Body of pancreas (tissue), 4 donors: ENCODE results near the gene SEC14L1. TPM values are rescaled to one million over a fixed set of nuclear protein-coding genes. Genes with fewer than 3 reads are reported as not detected.
"Not testable (repeated sequence)": the region's sequence is repeated elsewhere in the genome, so short reads cannot be mapped to it uniquely, and the experiment has no call there.

Experiments
- ATAC-seq: fragments of 150-250 bp; one replicate; pipeline ENCODE4 v1.9.1; 2016
- DNase-seq, 4 donors: peaks; one replicate each; pipeline ENCODE4 v3.0.0-alpha.2; 2019
- H3K27ac ChIP-seq, 4 donors: fragments of 200-600 bp; sonication (generic); 1 replicate in 3 of 4; 2 replicates in 1 of 4; pipeline versions ENCODE4 v1.5.1 to v1.6.1; 2016 to 2019; ENCODE audit warnings: mild to moderate bottlenecking in 1 of 4, mixed read lengths in 1 of 4, moderate library complexity in 1 of 4
- H3K27me3 ChIP-seq, 2 donors: fragments of 200-600 bp; sonication (generic); one replicate each; pipeline ENCODE4 v1.6.0; 2016; ENCODE audit warnings: mild to moderate bottlenecking in 1 of 2
- H3K36me3 ChIP-seq, 2 donors: fragments of 200-600 bp; sonication (generic); replicated peaks in 1 of 2; 2 replicates each; pipeline ENCODE4 v1.5.1; 2016; ENCODE audit warnings: low read depth in 2 of 2; ENCODE audit not compliant: insufficient read depth in 1 of 2
- H3K4me1 ChIP-seq: fragments of 200-600 bp; sonication (generic); one replicate; pipeline ENCODE4 v1.6.0; 2016
- H3K4me3 ChIP-seq, 2 donors: fragments of 200-600 bp; sonication (generic); 1 replicate in 1 of 2; 2 replicates in 1 of 2; pipeline ENCODE4 v1.5.1; 2016 to 2019
- H3K9me3 ChIP-seq, 3 donors: fragments of 200-600 bp; sonication (generic); 1 replicate in 2 of 3; 2 replicates in 1 of 3; pipeline ENCODE4 v1.5.1; 2016
- CTCF ChIP-seq, 7 experiments: fragments of 450-650 bp in 4 of 7; fragments of 200-600 bp in 3 of 7; sonication (generic) in 3 of 7; IDR thresholded peaks; one replicate each; pipeline ENCODE4 v1.5.1; 2016 to 2019; ENCODE audit warnings: antibody characterized with exemption in 7 of 7
- POLR2A ChIP-seq, 3 donors: fragments of 450-650 bp; IDR thresholded peaks; one replicate each; pipeline ENCODE4 v1.6.1; 2016; ENCODE audit warnings: antibody characterized with exemption in 3 of 3, mild to moderate bottlenecking in 2 of 3
- WGBS, 2 donors: methylation state at CpG; one replicate each; pipeline ENCODE4 v1.1.5; 2017; 5-methylcytosine and 5-hydroxymethylcytosine counted together
- intact Hi-C: fragments of 100-400 bp; cut with DNase I; formaldehyde crosslinking; loops from one replicate; pipeline ENCODE4 v1.15.1; 2023
- total RNA-seq, 2 donors: library from RNA; depleted of rRNA; stranded (reverse); fragments of >200 nt; gene quantifications; one replicate each; pipeline ENCODE4 v1.1.0, GENCODE V29; 2016

SEC14L1 gene
- total RNA-seq, 2 donors from 2014 or later, result 22.1 to 36.8 TPM

- intact Hi-C loops, result no loop called here
- 34 to 38% methylated on average over 5 of the region's 5 CpGs for WGBS, 2 donors
- DNase-seq, result peak in 3 of 4 donors; percentile 41 to 79 (median 58)
- no peak overlapping the region for H3K4me3 ChIP-seq
- no peak for ATAC-seq
- H3K27me3 ChIP-seq, result no peaks in the 10 kb centered on the region
- no peak overlapping the region for H3K27ac ChIP-seq
- no peak for TF ChIP-seq CTCF (IDR thresholded peaks at IDR 0.05)
- no peak for TF ChIP-seq POLR2A (IDR thresholded peaks at IDR 0.05)
- no peaks in the 10 kb centered on the region for H3K9me3 ChIP-seq
- peaks cover 6% of the 10 kb centered on the region for H3K4me1 ChIP-seq
- H3K36me3 ChIP-seq, result no peaks in the 10 kb centered on the region
Measured at GRCh38 chr17:77131904-77132303, 8.9 kb upstream of the SEC14L1 start.

GRCh38 chr17:77132411-77133086, 8.2 kb upstream of the SEC14L1 start:
- intact Hi-C loops, result no loop called here
- H3K9me3 ChIP-seq, result no peaks in the 10 kb centered on the region
- H3K4me1 ChIP-seq, result peaks cover 6% of the 10 kb centered on the region
- ATAC-seq (no peak), DNase-seq (no peak)
- TF ChIP-seq POLR2A (IDR thresholded peaks at IDR 0.05), result no peak
- no peak for TF ChIP-seq CTCF (IDR thresholded peaks at IDR 0.05)
- 88 to 95% methylated on average over 8 to 9 of the region's 9 CpGs for WGBS, 2 donors
- no peaks in the 10 kb centered on the region for H3K36me3 ChIP-seq
- no peaks in the 10 kb centered on the region for H3K27me3 ChIP-seq
- H3K4me3 ChIP-seq, result no peak overlapping the region
- peak overlapping the region in 1 of 4 donors; percentile 9 for H3K27ac ChIP-seq

GRCh38 chr17:77133087-77133638, 7.6 kb upstream of the SEC14L1 start:
- ATAC-seq, result no peak

GRCh38 chr17:77136420-77136767, 4.4 kb upstream of the SEC14L1 start:
- H3K4me3 ChIP-seq, result no peak overlapping the region
- DNase-seq, result no peak
- H3K4me1 ChIP-seq, result peaks cover 12% of the 10 kb centered on the region
- no peaks in the 10 kb centered on the region for H3K27me3 ChIP-seq
- H3K27ac ChIP-seq, result no peak overlapping the region
- H3K9me3 ChIP-seq, result no peaks in the 10 kb centered on the region
- 88% methylated on average over 8 of the region's 8 CpGs for WGBS, 2 donors
- TF ChIP-seq POLR2A (IDR thresholded peaks at IDR 0.05), result no peak
- TF ChIP-seq CTCF (IDR thresholded peaks at IDR 0.05), result no peak
- intact Hi-C loops, result no loop called here
- no peaks in the 10 kb centered on the region for H3K36me3 ChIP-seq
- no peak for ATAC-seq

More at GRCh38 chr17:77133087-77133638, 7.6 kb upstream of the SEC14L1 start:
- H3K4me1 ChIP-seq, result peaks cover 6% of the 10 kb centered on the region
- no peak overlapping the region for H3K4me3 ChIP-seq
- no peak for DNase-seq
- TF ChIP-seq POLR2A (IDR thresholded peaks at IDR 0.05) (no peak), CTCF (IDR thresholded peaks at IDR 0.05) (no peak)
- 91 to 93% methylated on average over 5 to 15 of the region's 15 CpGs for WGBS, 2 donors
- no peak overlapping the region for H3K27ac ChIP-seq
- intact Hi-C loops, result no loop called here
- H3K9me3 ChIP-seq, result no peaks in the 10 kb centered on the region
- no peaks in the 10 kb centered on the region for H3K36me3 ChIP-seq
- H3K27me3 ChIP-seq, result no peaks in the 10 kb centered on the region

GRCh38 chr17:77137111-77137510, 3.7 kb upstream of the SEC14L1 start:
- Histone ChIP-seq H3K4me1 (peaks cover 16% of the 10 kb centered on the region), H3K9me3 (no peaks in the 10 kb centered on the region), H3K4me3 (no peak overlapping the region), H3K27me3 (no peaks in the 10 kb centered on the region), H3K27ac (no peak overlapping the region), H3K36me3 (no peaks in the 10 kb centered on the region)
- DNase-seq (no peak), ATAC-seq (no peak)
- intact Hi-C loops, result no loop called here
- WGBS, 2 donors, result 98 to 100% methylated on average over 3 of the region's 3 CpGs
- TF ChIP-seq POLR2A (IDR thresholded peaks at IDR 0.05) (no peak), CTCF (IDR thresholded peaks at IDR 0.05) (no peak)

- intact Hi-C loops, H3K9me3 ChIP-seq, DNase-seq, H3K27ac ChIP-seq, H3K27me3 ChIP-seq, ATAC-seq, H3K4me3 ChIP-seq, H3K36me3 ChIP-seq: not testable (repeated sequence)
- WGBS, 2 donors, result 67 to 71% methylated on average over 3 of the region's 3 CpGs
- H3K4me1 ChIP-seq, result peaks cover 21% of the 10 kb centered on the region
Measured at GRCh38 chr17:77137886-77138285, 2.9 kb upstream of the SEC14L1 start.
